Pancreas (tissue), 10 donors: ENCODE data around the gene RAI14. TPM values are rescaled to one million over a fixed set of nuclear protein-coding genes. Genes with fewer than 3 reads are reported as not detected.

Experiments
- ATAC-seq, 4 donors: fragments of 200-7000 bp; cut with Tn5 transposase; one replicate each; pipeline versions ENCODE4 v1.8.0 to v1.9.1; 2020; ENCODE audit warnings: mild to moderate bottlenecking in 4 of 4, moderate library complexity in 4 of 4
- DNase-seq, 6 donors: peaks; one replicate each; pipeline ENCODE4 v3.0.0-alpha.2; 2020
- FAIRE-seq: peaks from 2 replicates; lab custom pipeline; 2012; peaks lifted over from hg19 to GRCh38; lab: Jason Lieb, UNC
- H3K27ac ChIP-seq, 4 donors: fragments of 200-600 bp; sonication (generic); 1 replicate in 3 of 4; 2 replicates in 1 of 4; pipeline versions ENCODE4 v1.5.0 to v1.8.0; 2020
- H3K27me3 ChIP-seq, 4 donors: fragments of 200-600 bp; one replicate each; pipeline ENCODE4 v1.8.0; 2021
- H3K36me3 ChIP-seq, 3 donors: fragments of 200-600 bp; sonication (generic) in 1 of 3; one replicate each; pipeline versions ENCODE4 v1.5.0 to v1.8.0; 2020 to 2021
- H3K4me1 ChIP-seq, 3 donors: fragments of 200-600 bp; one replicate each; pipeline ENCODE4 v1.8.0; 2021
- H3K4me3 ChIP-seq, 4 donors: fragments of 200-600 bp; sonication (generic) in 2 of 4; one replicate each; pipeline versions ENCODE4 v1.5.0 to v1.8.0; 2020 to 2021
- H3K9me3 ChIP-seq, 4 donors: fragments of 200-600 bp; one replicate each; pipeline ENCODE4 v1.8.0; 2021
- CTCF ChIP-seq, 4 donors: fragments of 200-600 bp; sonication (generic) in 3 of 4; IDR thresholded peaks; one replicate each; pipeline versions ENCODE4 v1.5.0 to v1.8.0; 2021; ENCODE audit warnings: antibody characterized with exemption in 4 of 4
- WGBS, 2 donors: extraction: QIAGEN DNeasy Blood & Tissue Kit; methylation state at CpG; one replicate each; pipeline ENCODE4 v1.1.7; 2013; 5-methylcytosine and 5-hydroxymethylcytosine counted together
- intact Hi-C, 3 donors: fragments of 100-400 bp; cut with DNase I; formaldehyde crosslinking; loops; one replicate each; pipeline versions ENCODE4 v1.11.1 to v1.14.2; 2022
- polyA plus RNA-seq, 2 donors: library from polyadenylated mRNA; stranded (reverse); fragments of 200-250 nt; gene quantifications; one replicate each; pipeline ENCODE4 v1.2.3, GENCODE V29; 2013
- total RNA-seq, 6 donors: library from RNA; stranded (reverse); fragmentation: NEBNext Ultra II Directional in 4 of 6; extraction: Animal tissue kit (Norgen Biotek cat#: 25700) in 4 of 6; gene quantifications; one replicate each; pipeline versions ENCODE4 v1.2.1 to v1.2.4, GENCODE V29; 2021 to 2023
- donor health status: healthy with polysubstance abuse.
- donor health status: DM: no; HTN: no; CAD: no; lungs with moderate emphysema.
- donor health status: DM: no; HTN: no; CAD: no.
- donor health status: control.
- donor health status: control.
- donor health status: Bipolar disorder and iron deficiency.
- donor health status: DM: yes; HTN: yes; CAD: no.
- donor health status: DM: no; HTN: no; CAD: no.
- donor health status: DM: no; HTN: no; CAD: no.
- donor health status: DM: yes; HTN: yes; CAD: no.

Gene RAI14
- total and polyA plus RNA-seq, 8 donors: 5.4 to 25.1 (median 14.9) TPM

GRCh38 chr5:34817558-34818351 is 161.6 kb downstream of the RAI14 start:
- no peak for DNase-seq

GRCh38 chr5:34818717-34819116 is 162.6 kb downstream of the RAI14 start:
- no peak for DNase-seq
- Histone ChIP-seq H3K27ac (no peak overlapping the region), H3K27me3 (peaks cover 0 to 3% (median 0%) of the 10 kb centered on the region in 4 donors), H3K36me3 (peaks cover 0 to 10% (median 0%) of the 10 kb centered on the region in 3 donors), H3K4me1 (no peaks in the 10 kb centered on the region), H3K9me3 (no peaks in the 10 kb centered on the region), H3K4me3 (no peak overlapping the region)
- TF ChIP-seq CTCF (IDR thresholded peaks at IDR 0.05): no peak
- WGBS, 2 donors: 93 to 97% methylated on average over 3 of the region's 3 CpGs
- intact Hi-C loops: no loop called here
- FAIRE-seq: no peak
- no peak for ATAC-seq

More at GRCh38 chr5:34817558-34818351, 161.6 kb downstream of the RAI14 start:
- no peak for FAIRE-seq
- no peaks in the 10 kb centered on the region for H3K9me3 ChIP-seq
- H3K4me3 ChIP-seq: no peak overlapping the region
- no peak overlapping the region for H3K27ac ChIP-seq
- WGBS, 2 donors: 92 to 95% methylated on average over 3 of the region's 3 CpGs
- H3K27me3 ChIP-seq: peaks cover 0 to 3% (median 0%) of the 10 kb centered on the region in 4 donors
- intact Hi-C loops: no loop called here
- no peaks in the 10 kb centered on the region for H3K4me1 ChIP-seq
- no peak for ATAC-seq
- no peak for TF ChIP-seq CTCF (IDR thresholded peaks at IDR 0.05)
- peaks cover 0 to under 1% (median 0%) of the 10 kb centered on the region in 3 donors for H3K36me3 ChIP-seq

GRCh38 chr5:34820593-34820992 is 164.5 kb downstream of the RAI14 start:
- no peak overlapping the region for H3K4me3 ChIP-seq
- H3K27me3 ChIP-seq: no peaks in the 10 kb centered on the region
- peaks cover 0 to 14% (median 0%) of the 10 kb centered on the region in 3 donors for H3K36me3 ChIP-seq
- intact Hi-C loops: no loop called here
- no peak for FAIRE-seq
- TF ChIP-seq CTCF (IDR thresholded peaks at IDR 0.05): no peak
- WGBS, 2 donors: 93 to 97% methylated on average over 1 of the region's 1 CpG
- no peak overlapping the region for H3K27ac ChIP-seq
- DNase-seq: no peak
- H3K9me3 ChIP-seq: no peaks in the 10 kb centered on the region
- no peak for ATAC-seq
- H3K4me1 ChIP-seq: no peaks in the 10 kb centered on the region

- no peak overlapping the region for H3K4me3 ChIP-seq
- DNase-seq: no peak
- H3K4me1 ChIP-seq: no peaks in the 10 kb centered on the region
- intact Hi-C loops: no loop called here
- no peak for TF ChIP-seq CTCF (IDR thresholded peaks at IDR 0.05)
- no peaks in the 10 kb centered on the region for H3K9me3 ChIP-seq
- H3K27me3 ChIP-seq: no peaks in the 10 kb centered on the region
- 92 to 95% methylated on average over 8 of the region's 8 CpGs for WGBS, 2 donors
- no peak for ATAC-seq
- H3K36me3 ChIP-seq: peaks cover 0 to 22% (median 4%) of the 10 kb centered on the region in 3 donors
- no peak overlapping the region for H3K27ac ChIP-seq
- no peak for FAIRE-seq
Measured at GRCh38 chr5:34822956-34823715, 167.0 kb downstream of the RAI14 start.
